SK-N-SH treated with all-trans-retinoic acid at 6 μM for 48 hours (cell line): Measurements from ENCODE around the gene CYP39A1.

ENCODE experiments used
- RARB ChIP-seq: fragments of 250-450 bp; sonication (Bioruptor Pico); IDR thresholded peaks from 2 replicates; pipeline ENCODE4 v1.8.0; 2021; ENCODE audit warnings: mild to moderate bottlenecking, moderate library complexity
- ZFP3 ChIP-seq: fragments of 250-450 bp; sonication (Bioruptor Pico); IDR thresholded peaks from 2 replicates; pipeline ENCODE4 v1.5.0; 2020; ENCODE audit warnings: mild to moderate bottlenecking, moderate library complexity

GRCh38 chr6:46590765-46591164, 61.9 kb downstream of the CYP39A1 start:
- no peak for TF ChIP-seq ZFP3 (CRISPR knock-in tag)
- TF ChIP-seq RARB (CRISPR knock-in tag) = no peak
